Loucy (cell line): ENCODE results near the gene TPRA1.

Source experiments
- CTCF ChIP-seq: fragments of 200-600 bp; sonication (generic); conservative IDR thresholded peaks from 2 replicates; pipeline ENCODE4 v1.5.1; 2014; ENCODE audit warnings: mild to moderate bottlenecking, antibody characterized with exemption, low read length
- EZH2phosphoT487 ChIP-seq: fragments of 200-600 bp; IDR thresholded peaks from 2 replicates; pipeline ENCODE4 v1.6.1; 2018; ENCODE audit warnings: antibody characterized with exemption, mild to moderate bottlenecking, moderate library complexity, borderline replicate concordance

GRCh38 chr3:127550468-127551157, 39.9 kb downstream of the TPRA1 start:
- TF ChIP-seq CTCF (no peak), EZH2phosphoT487 (no peak)
